Stimulated activated CD8-positive, alpha-beta memory T cell treated with anti-CD3 and anti-CD28 coated beads, Interleukin-2, amount 100 ng/mL, for 48 hours (primary cell): ENCODE data around the gene NINL.
"Not testable (repeated sequence)": the region's sequence is repeated elsewhere in the genome, so short reads cannot be mapped to it uniquely, and the experiment has no call there.

Experiments
- DNase-seq, 2 donors: peaks; one replicate each; pipeline ENCODE4 v3.0.0-alpha.2; 2020; ENCODE audit warnings: low read depth in 2 of 2

Gene NINL

DNA sequence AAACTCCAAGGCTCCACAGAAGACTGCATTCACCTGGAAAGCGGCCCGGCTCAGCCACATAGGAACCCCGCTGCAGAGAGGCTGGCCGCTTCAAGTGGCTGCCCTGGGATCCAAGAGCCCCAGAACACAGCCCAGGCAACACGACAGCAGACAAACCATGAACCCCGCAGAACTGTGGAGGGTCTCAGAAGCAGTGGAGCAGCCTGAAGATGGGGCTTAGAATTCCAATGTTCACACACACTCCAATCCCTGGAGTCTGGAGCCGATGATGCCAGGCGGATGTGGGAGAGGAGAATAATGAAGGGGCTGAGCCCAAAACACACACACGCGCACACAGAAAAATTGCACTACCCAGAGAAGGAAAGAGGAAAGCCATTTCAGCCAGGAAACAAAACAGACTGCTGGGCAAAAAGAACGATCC lies 52.4 kb downstream of the NINL start:
- DNase-seq: no peak

DNA sequence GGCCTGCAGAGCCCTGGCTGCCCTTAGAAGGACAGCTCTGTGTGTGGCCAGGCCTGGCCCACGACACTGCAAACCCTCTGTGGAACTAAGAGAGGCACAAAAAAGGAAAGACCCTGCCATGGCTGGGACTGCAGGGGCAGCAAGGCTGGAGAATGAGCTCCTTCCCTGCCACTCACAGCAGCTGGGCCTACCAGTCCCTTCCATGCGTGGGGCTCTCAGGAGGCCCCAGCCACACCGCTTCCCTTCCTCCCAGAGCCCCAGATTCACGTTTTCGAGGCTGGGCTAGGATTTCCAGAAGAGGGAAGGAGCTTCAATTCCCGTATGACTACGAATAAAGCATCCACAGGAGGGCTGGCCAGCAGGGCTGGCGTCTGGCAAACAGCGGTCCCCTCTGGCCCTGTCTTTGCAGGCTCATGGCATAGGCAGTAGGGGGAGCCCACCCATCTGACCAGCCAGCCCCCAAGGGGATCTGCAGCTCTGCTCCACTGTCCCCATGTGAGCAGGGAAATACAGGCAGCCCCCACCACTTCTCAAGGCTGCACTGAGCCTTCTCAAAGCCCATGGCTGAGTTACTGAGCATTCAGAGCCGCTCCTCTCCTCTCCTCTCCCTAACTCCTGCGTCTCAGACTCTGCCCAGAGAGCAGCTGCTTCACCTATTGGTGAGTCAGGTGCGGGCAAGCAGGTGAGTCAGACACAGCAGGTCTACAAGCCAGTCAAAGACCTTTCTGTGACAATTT lies 53.1 kb downstream of the NINL start:
- no peak for DNase-seq

DNA sequence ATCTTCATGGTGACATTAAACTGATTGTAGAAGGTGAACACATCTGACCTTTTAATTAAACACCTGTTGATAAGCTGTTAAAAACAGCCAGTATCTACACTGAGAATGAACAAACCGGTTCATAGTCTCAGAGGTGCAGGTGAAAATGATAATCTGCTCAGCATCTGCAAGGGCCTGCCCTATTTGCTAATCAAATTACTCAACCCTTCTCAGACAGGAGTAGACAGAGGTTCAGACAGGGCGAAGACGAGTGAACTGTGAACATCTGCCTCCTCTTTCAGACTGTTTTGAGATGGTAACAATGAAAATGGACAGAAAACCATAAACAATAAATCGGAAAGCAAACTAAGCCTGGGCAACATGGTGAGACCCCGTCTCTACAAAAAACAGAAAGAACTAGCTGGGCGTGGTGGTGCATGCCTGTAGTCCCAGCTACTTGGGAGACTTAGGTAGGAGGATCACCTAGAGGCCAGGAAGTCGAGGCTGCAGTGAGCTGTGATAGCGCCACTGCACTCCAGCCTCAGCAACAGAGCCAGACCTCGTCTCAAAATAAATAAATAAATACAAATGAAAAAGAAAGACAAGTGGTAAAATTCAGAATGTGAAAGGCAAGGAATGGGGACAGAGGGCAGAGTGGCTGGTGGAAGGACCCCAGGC lies 55.9 kb downstream of the NINL start:
- no peak for DNase-seq

DNA sequence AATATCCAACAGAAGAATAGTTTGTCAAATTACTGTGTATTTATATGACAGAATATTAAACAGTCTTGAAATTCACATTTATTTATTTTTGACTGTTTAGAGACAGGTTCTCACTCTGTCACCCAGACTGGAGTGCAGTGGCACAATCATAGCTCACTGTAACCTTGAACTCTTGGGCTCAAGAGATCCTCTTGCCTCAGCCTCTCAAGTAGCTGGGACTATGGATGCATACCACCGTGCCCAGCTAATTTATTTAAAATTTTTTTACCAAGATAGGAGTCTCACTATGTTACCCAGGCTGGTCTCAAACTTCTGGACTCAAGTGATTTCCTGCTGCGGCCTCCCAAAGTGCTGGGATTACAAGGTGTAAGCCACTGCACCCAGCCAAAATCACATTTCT lies 57.4 kb downstream of the NINL start:
- no peak for DNase-seq

DNA sequence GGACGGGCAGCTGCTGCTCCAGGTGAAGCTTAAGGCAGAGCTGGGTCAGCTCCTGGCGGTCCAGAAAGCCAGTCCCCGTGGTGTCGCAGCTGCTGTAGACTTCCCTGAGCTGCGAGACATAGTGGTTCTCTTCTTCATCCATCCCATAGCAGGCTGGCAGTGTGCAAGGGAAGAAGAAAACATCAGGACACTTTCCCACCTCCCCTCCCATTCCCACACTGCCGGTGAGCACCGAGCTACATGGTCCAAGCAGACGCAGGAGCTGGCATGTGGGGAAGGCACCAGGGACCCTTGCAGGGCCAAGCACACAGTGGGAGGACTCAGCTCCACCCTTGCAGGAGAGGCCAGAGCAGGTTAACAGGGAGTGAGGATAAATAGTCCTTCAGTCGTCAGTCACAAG lies 58.9 kb downstream of the NINL start:
- no peak for DNase-seq

DNA sequence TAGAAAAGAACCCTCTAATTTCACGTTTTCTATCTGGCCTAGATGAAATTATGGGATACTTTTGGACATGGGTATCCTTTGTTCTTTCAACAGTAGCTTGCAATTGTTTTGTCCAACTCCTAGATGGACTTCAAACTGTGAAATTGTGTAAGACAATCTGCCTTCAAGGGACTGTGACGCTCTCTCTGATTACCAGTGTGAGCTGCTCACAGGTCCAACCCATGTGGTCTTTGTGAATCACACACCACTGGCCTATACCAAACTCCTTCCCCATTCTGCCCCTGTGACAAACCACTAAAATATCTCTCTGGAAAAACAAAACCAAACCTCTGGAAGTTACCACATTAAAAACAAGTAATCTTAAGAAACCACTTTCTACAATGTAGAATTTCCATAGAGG lies 59.5 kb downstream of the NINL start:
- DNase-seq: no peak

DNA sequence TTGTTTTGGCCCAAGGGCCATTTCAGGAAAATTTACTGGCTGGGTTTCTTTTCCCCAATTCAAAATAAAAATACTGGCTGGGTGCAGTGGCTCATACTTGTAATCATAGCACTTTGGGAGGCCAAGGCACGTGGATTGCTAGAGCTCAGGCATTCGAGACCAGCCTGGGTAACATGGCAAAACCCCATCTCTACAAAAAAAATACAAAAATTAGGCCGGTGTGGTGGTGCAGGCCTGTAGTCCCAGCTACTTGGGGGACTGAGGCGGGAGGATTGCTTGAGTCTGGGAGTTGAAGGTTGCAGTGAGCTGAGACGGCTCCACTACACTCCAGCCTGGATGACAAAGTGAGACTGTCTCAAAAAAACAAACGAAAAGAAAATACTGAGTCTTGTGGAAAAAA lies 60.0 kb downstream of the NINL start:
- DNase-seq: no peak

DNA sequence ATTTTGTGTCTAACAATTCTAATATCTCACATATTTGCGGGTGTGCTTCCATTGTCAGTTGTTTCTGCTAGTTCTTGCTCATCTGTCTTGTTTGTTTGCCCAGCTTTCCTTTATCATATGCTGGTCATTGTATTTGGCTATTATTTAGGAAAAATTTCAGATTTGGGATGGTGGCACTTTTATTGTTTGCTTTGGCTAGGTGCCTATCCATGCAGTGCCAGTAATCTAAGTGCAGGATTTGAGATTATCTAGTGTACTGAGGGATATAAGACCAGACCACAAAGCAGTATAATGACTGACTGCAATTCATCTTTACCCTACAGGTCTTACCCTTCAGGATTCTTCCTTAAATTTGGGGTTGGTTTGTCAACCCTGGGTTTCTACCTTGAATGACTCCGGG lies 63.9 kb downstream of the NINL start:
- DNase-seq: no peak

DNA sequence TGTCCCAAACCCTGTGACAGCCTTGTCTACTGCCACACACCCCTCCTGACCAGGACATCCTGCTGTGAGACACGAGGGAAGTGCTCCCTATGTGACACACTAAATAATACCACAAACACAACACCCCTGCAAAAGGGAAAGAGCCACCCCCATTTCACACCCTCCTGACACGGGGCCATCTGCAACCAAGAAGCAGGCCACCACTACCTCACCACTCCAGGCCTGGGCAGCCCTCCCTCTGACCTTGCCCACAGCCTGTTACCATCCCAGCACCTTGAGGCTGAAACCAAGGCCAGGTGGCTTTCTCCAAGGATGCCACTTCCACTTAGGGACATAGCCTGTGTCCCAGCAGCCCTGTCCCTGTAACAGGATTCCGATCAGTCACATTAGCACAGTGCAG lies 68.2 kb downstream of the NINL start:
- no peak for DNase-seq

DNA sequence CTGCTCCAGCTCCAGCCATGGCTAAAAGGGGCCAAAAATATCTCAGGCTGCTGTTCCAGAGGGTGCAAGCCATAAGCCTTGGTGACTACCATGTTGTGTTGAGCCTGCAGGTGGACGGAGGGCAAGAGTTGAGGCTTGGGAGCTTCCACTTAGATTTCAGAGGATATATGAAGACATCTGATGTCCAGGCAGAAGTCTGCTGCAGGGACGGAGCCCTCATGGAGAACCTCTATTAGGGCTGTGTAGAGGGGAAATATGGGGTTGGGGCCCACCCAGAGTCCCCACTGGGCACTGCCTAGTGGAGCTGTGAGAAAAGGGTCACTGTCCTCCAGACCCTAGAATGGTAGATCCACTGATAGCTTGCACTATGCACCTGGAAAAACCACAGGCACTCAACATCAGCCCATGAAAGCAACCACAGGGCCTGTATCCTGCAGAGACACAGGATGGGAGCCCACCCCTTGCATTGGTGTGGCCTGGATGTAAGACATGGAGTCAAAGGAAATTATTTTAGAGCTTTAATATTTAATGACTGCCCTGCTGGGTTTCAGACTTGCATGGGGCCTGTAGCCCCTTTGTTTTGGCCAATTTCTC lies 70.5 kb downstream of the NINL start:
- DNase-seq: no peak

DNA sequence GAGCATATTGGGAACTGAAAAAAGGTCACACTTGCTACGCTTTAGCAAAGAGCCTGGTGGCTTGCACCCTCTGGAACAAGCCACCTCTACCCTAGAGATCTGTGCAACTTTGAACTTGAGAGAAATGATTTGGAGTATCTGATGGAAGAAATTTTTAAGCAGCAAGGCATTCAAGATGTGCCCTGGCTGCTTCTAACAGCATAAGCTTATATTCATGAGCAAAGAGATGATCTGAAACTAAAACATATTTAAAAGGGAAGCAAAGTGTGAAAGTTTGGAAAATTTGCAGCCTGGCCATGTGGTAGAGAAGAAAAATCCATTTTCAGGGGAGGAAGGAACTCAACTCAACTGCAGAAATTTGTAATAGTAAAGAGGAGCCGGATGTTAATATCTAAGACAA lies 71.1 kb downstream of the NINL start:
- no peak for DNase-seq

DNA sequence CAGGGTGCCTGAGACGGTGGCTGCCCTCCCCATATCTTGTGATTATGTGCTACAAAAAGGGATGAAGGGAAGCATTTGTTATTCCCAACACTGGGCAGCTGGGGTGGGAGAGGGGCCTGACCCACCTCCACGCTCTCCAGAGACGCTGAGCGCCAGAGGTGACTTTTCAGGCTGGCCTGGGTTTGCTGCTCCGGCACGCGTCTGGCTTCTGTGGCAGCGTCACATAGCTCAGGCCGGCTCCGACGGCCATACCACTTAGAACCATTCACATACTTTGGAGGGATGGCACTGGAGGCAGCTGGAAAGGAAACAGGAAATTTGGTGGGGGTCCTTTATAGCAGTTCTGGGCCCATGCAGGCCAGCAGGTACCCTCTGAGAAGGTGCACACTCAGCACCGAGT lies 72.6 kb downstream of the NINL start:
- no peak for DNase-seq

DNA sequence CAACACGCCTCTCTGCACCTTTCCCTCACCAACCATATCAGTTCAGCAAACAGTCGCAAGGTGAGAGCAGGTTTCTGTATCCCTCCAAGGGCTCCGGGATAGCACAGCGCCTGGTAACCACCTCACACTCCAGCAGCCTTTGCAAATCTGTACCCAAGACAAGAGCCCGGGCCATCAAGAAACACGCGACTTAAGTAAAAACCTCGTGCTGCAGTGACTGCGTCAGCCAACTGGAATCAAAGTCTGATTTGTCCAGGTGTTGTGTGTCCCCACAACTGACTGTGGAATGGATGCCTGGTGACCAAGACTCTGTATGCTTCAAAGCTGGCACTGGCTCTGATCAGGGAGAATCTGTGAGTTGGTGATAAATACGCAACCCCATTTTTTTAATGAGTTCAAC lies 74.1 kb downstream of the NINL start:
- no peak for DNase-seq

DNA sequence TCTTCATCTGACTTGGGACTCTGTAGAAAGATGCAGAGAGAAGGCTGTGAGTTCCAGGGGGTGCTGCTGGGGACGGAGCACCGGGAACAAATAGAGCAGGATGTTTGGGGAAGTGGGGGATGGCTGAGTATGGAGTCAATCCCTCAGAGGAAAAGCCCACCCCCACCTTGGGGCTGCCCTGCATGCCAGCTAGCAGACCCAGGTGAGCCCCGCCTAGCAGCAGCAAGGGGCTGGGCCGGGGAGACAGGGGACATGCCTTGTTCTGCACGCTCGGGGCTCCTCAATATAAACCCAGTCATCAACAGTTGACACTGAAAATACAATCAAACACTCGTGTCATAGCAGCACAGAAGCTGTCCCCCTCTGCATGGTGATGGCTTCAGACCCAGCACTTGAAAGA lies 74.6 kb downstream of the NINL start:
- no peak for DNase-seq

DNA sequence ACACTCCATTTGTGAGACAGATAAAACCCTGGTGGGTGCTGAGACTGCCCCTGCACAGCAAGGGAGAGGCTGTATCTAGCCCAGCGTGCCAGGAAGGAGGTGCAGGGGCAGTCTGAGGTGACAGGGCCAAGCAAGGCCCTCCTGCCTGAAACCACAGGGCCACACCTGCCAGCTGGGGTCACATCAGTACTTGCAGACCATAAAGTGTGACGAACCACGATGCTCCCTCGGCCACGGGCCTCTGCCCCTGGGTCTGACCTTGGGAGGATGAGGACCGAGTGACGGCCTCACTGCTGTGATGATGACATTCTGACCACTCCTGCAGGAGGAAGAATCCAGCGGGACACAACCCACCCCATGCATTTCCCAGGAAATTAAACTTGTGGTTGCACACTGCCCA lies 75.1 kb downstream of the NINL start:
- DNase-seq: no peak

DNA sequence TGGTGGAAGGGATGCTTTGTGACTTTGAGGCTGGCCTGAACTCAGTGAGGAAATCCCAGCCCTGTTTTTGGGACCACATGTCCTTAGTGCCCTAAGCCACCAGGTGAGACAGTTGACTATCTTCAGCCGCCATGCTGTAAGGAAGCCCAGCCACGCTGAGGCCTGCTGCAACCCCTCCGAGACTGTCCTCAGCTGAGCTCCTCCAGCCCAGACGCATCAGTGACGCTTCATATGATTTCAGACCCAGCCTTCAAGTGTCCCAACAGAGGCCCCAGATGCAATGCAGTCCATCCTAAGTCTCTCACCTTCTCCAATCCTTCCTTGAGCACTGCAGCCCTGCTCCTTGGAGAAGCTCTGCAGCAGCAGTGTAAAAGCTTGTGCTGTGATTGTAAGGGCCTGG lies 76.2 kb downstream of the NINL start:
- no peak for DNase-seq

DNA sequence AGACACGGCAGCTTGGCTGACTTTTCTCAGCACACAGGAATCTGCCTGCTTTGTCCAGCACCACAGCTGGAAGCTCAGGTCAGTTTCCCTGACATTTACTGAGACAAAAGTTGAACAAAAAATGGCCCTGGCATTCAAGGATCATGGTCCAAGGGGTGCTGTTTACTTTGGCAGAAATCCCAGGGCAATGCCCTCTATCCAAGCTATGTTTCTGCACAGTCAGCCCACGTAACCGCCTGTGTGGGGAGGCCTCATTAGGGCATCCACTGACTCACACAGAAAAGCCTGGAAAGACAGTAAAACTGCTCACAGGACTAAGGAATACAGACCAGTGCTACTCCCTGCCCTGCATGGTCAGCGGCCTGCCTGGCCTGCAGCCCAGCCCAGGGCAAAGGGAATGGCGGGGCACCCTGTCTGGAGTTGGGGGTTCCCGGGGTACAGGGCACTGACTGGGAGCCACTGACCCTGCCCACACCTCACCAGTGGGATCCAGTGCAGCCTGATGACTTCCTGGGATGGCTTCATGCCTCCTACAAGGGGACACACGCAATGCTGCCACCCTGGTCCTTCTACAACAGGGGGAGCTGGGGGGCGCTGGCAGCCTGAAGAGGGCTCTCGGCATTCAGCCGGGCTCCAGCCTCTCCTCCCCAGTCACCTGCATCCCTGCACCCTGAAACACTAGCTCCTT lies 77.1 kb downstream of the NINL start:
- DNase-seq: no peak

DNA sequence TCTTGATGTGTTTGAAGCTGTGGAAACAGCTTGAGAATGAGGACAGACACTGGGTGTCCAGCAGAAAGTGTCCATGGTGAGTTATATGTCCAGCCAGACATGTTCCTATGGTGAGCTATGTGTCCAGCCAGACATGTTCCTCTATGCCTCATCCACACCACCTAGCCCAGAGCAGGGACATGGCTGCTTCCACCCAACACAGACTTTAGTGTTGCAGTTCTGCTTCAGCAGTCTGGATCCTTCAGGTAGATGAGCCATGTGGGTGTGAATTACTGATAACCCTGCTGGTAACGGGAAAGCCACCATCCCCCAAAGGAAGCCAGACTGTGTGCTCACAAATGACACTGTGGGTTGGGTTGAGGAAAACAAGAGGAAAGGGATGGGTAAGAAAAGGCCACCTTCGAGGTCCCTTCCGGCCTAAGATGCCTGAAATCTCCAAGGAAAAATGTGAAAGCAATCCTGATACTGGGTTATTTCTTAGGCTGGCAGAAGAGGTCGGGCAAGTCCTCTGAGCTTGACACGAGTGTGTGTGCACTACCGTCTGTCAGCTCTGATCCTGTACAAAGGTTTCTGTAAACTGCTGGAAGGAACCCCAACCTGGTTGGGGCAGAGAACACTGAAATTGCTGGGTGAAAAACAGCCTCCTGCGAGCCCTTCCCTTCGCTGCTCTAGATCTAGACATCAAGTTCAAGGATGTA lies 77.8 kb downstream of the NINL start:
- no peak for DNase-seq

DNA sequence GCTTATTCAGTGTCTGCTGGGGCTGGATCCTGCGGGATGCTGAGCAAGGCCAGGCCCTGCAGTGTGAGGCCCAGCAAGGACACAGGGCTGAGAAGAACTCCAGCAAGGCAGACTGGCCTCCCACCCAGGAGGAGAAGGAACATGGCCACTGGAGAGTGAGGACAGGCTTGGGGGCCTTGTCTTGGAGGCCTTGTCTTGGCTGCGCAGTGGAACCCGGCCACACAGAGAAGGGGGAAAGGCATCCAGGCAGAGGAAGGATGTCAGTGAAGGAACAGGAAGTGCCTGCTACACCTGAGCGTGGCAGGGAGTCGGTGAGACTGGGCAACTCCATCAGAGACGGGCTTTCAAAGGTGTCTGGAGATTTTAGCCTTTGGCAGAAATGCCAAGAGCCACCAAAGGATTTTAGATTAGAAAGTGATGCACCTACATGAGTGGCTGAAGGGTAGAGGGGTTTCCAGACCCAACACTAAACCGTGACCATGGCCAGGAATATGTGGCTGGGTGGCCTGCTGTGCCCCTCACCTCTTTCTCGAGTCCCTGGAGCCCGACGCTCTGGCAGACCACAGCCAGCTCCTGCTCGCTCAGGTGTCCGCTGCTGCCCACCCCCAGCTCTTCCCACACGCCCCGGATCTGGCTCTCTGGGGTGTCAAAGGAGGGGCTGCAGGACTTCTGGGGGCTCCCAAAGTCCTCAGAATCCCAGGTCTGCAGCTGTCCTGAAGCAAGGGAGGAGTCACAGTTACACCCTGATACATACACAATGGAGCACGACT lies 80.8 kb downstream of the NINL start:
- DNase-seq: no peak

DNA sequence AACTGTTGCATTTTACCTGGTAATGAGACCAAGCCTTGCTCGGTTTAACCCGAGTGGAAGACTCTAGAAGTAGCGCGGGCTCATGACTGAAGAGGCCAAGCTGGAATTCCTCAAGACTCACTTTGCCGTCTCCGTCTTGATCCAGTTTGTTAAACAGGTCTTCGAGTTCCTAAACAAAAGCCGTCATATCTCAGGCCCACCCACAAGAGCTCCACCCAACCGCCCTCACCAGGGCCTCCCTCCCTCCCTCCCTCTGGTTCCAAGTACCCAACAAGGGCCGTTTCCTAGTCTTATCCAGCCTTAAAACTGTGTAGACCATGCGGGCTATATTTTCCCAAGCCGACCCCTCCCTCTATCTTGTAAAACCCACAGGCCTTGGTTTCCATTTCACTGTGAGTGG lies 81.4 kb downstream of the NINL start:
- no peak for DNase-seq

DNA sequence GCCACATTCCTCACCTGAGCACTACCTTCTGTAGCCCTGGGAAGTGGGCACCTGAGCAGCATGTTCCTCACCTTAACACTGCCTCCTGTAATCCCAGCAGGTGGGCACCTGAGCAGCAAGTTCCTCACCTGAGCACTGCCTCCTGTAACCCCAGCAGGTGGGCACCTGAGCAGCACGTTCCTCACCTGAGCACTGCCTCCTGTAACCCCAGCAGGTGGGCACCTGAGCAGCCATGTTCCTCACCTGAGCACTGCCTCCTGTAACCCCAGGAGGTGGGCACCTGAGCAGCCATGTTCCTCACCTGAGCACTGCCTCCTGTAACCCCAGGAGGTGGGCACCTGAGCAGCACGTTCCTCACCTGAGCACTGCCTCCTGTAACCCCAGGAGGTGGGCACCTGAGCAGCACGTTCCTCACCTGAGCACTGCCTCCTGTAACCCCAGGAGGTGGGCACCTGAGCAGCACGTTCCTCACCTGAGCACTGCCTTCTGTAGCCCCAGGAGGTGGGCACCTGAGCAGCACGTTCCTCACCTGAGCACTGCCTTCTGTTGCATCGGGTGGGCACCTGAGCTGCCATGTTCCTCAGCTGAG lies 82.2 kb downstream of the NINL start:
- DNase-seq: not testable (repeated sequence)
